T-cell (primary cell): Measurements from ENCODE around the gene REC114. TPM values are rescaled to one million over a fixed set of nuclear protein-coding genes. Genes with fewer than 3 reads are reported as not detected.

Experiments used
- ATAC-seq, 4 experiments: fragments of 200-7000 bp in 3 of 4; fragments of 150-1000 bp in 1 of 4; cut with Tn5 transposase; replicated peaks in 1 of 4; 1 replicate in 3 of 4; 2 replicates in 1 of 4; pipeline ENCODE4 v1.10.0; 2021; ENCODE audit warnings: moderate library complexity in 3 of 4, mild to moderate bottlenecking in 2 of 4, moderate number of reproducible peaks in 1 of 4
- CTCF ChIA-PET, 2 donors: fragments of 300-600 bp; sonication (Branson Sonifier 250); formaldehyde crosslinking; loops; one replicate each; lab custom pipeline; 2022; ENCODE audit warnings: antibody characterized with exemption in 2 of 2; lab: Charles Lee
- POLR2A ChIA-PET, 2 donors: fragments of 300-600 bp; sonication (Branson Sonifier 250); formaldehyde crosslinking; loops; one replicate each; lab custom pipeline; 2022; ENCODE audit warnings: antibody characterized with exemption in 2 of 2; lab: Charles Lee
- DNase-seq, 35 experiments: peaks; one replicate each; pipeline versions ENCODE4 v3.0.0 to v3.0.0-alpha.2; 2013 to 2023
- H3K27ac ChIP-seq: one replicate; pipeline ENCODE4 v1.5.1; 2013; ENCODE audit warnings: low read length
- H3K27me3 ChIP-seq, 2 experiments: replicated peaks in 1 of 2; 1 replicate in 1 of 2; 2 replicates in 1 of 2; pipeline versions ENCODE4 v1.6.1 to v1.7.0; 2013; ENCODE audit warnings: low read length in 1 of 2, mixed read lengths in 1 of 2; ENCODE audit not compliant: control insufficient read depth in 2 of 2, insufficient read depth in 2 of 2; ENCODE audit errors: extremely low read depth in 1 of 2
- H3K36me3 ChIP-seq, 2 donors: 1 replicate in 1 of 2; 2 replicates in 1 of 2; pipeline versions ENCODE4 v1.6.1 to v1.7.0; 2013; ENCODE audit warnings: low read length in 1 of 2; ENCODE audit not compliant: control insufficient read depth in 2 of 2, insufficient read depth in 1 of 2; ENCODE audit errors: extremely low read depth in 1 of 2
- H3K4me1 ChIP-seq, 2 experiments: 1 replicate in 1 of 2; 2 replicates in 1 of 2; pipeline versions ENCODE4 v1.6.1 to v1.7.0; 2013; ENCODE audit warnings: low read length in 2 of 2, mixed read lengths in 1 of 2; ENCODE audit not compliant: insufficient read depth in 2 of 2, control insufficient read depth in 1 of 2; ENCODE audit errors: extremely low read depth in 1 of 2
- H3K4me3 ChIP-seq, 2 donors: 1 replicate in 1 of 2; 2 replicates in 1 of 2; pipeline versions ENCODE4 v1.5.1 to v1.7.0; 2013; ENCODE audit warnings: mild to moderate bottlenecking in 2 of 2, low read length in 1 of 2, moderate library complexity in 1 of 2; ENCODE audit not compliant: control insufficient read depth in 1 of 2; ENCODE audit errors: extremely low read depth in 1 of 2
- H3K9me3 ChIP-seq: 2 replicates; pipeline ENCODE4 v1.7.0; 2013
- H3K27ac Mint-ChIP-seq, 2 donors: one replicate each; pipeline ENCODE4 v1.8.0; 2020 to 2021; ENCODE audit warnings: mild to moderate bottlenecking in 2 of 2, mixed read lengths in 2 of 2
- H3K27me3 Mint-ChIP-seq, 2 donors: one replicate each; pipeline ENCODE4 v1.8.0; 2021 to 2022; ENCODE audit warnings: mixed read lengths in 2 of 2
- H3K36me3 Mint-ChIP-seq: one replicate; pipeline ENCODE4 v1.8.0; 2021; ENCODE audit warnings: mixed read lengths
- H3K4me1 Mint-ChIP-seq, 3 donors: one replicate each; pipeline ENCODE4 v1.8.0; 2020 to 2022; ENCODE audit warnings: mixed read lengths in 3 of 3, mild to moderate bottlenecking in 1 of 3
- H3K4me3 Mint-ChIP-seq, 3 donors: one replicate each; pipeline ENCODE4 v1.8.0; 2020 to 2022; ENCODE audit warnings: mild to moderate bottlenecking in 3 of 3, mixed read lengths in 3 of 3, moderate library complexity in 3 of 3
- H3K9me3 Mint-ChIP-seq, 3 donors: one replicate each; pipeline ENCODE4 v1.8.0; 2020 to 2022; ENCODE audit warnings: mixed read lengths in 3 of 3
- whole genome bisulfite sequencing: methylation state at CpG from one replicate; pipeline ENCODE4 v1.1.5; 2013; ENCODE audit warnings: missing lambda C conversion rate; ENCODE audit not compliant: insufficient coverage; 5-methylcytosine and 5-hydroxymethylcytosine counted together
- total RNA-seq, 35 experiments: library from RNA in 6 of 35; stranded (reverse) in 6 of 35; fragments of 120-200 nt in 1 of 35; gene quantifications; one replicate each; pipeline versions ENCODE4 v1.2.1 to v1.2.4 and lab custom pipeline; 2013 to 2026

REC114 gene
- total RNA-seq, 5 donors from 2014 or later (not counting 1 experiment from before 2014, with no cell fraction given): not detected

- 100% methylated on average over 3 of the region's 6 CpGs for WGBS
- no peaks in the 10 kb centered on the region for H3K4me1 Mint-ChIP-seq
- peaks cover 17 to 62% of the 10 kb centered on the region in 2 donors for H3K36me3 ChIP-seq
Observed at GRCh38 chr15:73582851-73583379, 140.0 kb downstream of the REC114 start.

GRCh38 chr15:73583544-73583943, 140.6 kb downstream of the REC114 start:
- peaks cover 58% of the 10 kb centered on the region for H3K36me3 Mint-ChIP-seq
- DNase-seq (no peak), ATAC-seq (no peak)
- Histone ChIP-seq H3K27ac (no peak overlapping the region), H3K36me3 (peaks cover 17 to 64% of the 10 kb centered on the region in 2 donors), H3K27me3 (no peaks in the 10 kb centered on the region), H3K9me3 (no peaks in the 10 kb centered on the region), H3K4me1 (no peaks in the 10 kb centered on the region), H3K4me3 (no peak overlapping the region)
- ChIA-PET CTCF (no interaction called here), POLR2A (no interaction called here)
- no peak overlapping the region for H3K4me3 Mint-ChIP-seq
- H3K27ac Mint-ChIP-seq: no peak overlapping the region
- H3K27me3 Mint-ChIP-seq: no peaks in the 10 kb centered on the region
- WGBS: no CpG with 5 or more reads among the region's 3 CpGs
- no peaks in the 10 kb centered on the region for H3K4me1 Mint-ChIP-seq
- H3K9me3 Mint-ChIP-seq: no peaks in the 10 kb centered on the region

More at GRCh38 chr15:73582851-73583379, 140.0 kb downstream of the REC114 start:
- Histone ChIP-seq H3K27ac (no peak overlapping the region), H3K4me3 (no peak overlapping the region), H3K27me3 (no peaks in the 10 kb centered on the region), H3K4me1 (no peaks in the 10 kb centered on the region), H3K9me3 (no peaks in the 10 kb centered on the region)
- Mint-ChIP-seq H3K27ac (no peak overlapping the region), H3K27me3 (no peaks in the 10 kb centered on the region), H3K4me3 (no peak overlapping the region), H3K36me3 (peaks cover 58% of the 10 kb centered on the region), H3K9me3 (no peaks in the 10 kb centered on the region)
- CTCF ChIA-PET: no interaction called here
- DNase-seq (no peak), ATAC-seq (no peak)
- POLR2A ChIA-PET: no interaction called here

- CTCF ChIA-PET: no interaction called here
- 100% methylated on average over 1 of the region's 5 CpGs for WGBS
Observed at GRCh38 chr15:73584699-73585420, 141.9 kb downstream of the REC114 start.

GRCh38 chr15:73585871-73586654, 143.1 kb downstream of the REC114 start:
- Histone ChIP-seq H3K27ac (no peak overlapping the region), H3K36me3 (peaks cover 14 to 78% of the 10 kb centered on the region in 2 donors), H3K9me3 (no peaks in the 10 kb centered on the region), H3K4me1 (no peaks in the 10 kb centered on the region), H3K4me3 (no peak overlapping the region), H3K27me3 (no peaks in the 10 kb centered on the region)
- POLR2A ChIA-PET: no interaction called here
- Mint-ChIP-seq H3K36me3 (peaks cover 67% of the 10 kb centered on the region), H3K9me3 (no peaks in the 10 kb centered on the region), H3K4me3 (no peak overlapping the region), H3K4me1 (no peaks in the 10 kb centered on the region), H3K27me3 (no peaks in the 10 kb centered on the region), H3K27ac (no peak overlapping the region)
- ATAC-seq (no peak), DNase-seq (no peak)
- CTCF ChIA-PET: interaction anchor here in 1 of 2 donors (0.6 kb wide), 1 partner anchor 86 kb away, joined by 3 read pairs; no protein-coding TSS in a partner anchor
- WGBS: 90% methylated on average over 3 of the region's 5 CpGs

More at GRCh38 chr15:73584699-73585420, 141.9 kb downstream of the REC114 start:
- H3K27ac Mint-ChIP-seq: no peak overlapping the region
- DNase-seq (no peak), ATAC-seq (no peak)
- H3K4me3 Mint-ChIP-seq: no peak overlapping the region
- no peaks in the 10 kb centered on the region for H3K27me3 Mint-ChIP-seq
- no peaks in the 10 kb centered on the region for H3K4me1 ChIP-seq
- H3K27me3 ChIP-seq: no peaks in the 10 kb centered on the region
- H3K27ac ChIP-seq: no peak overlapping the region
- H3K9me3 Mint-ChIP-seq: no peaks in the 10 kb centered on the region
- POLR2A ChIA-PET: no interaction called here
- no peaks in the 10 kb centered on the region for H3K9me3 ChIP-seq
- H3K36me3 ChIP-seq: peaks cover 14 to 71% of the 10 kb centered on the region in 2 donors
- no peaks in the 10 kb centered on the region for H3K4me1 Mint-ChIP-seq
- peaks cover 70% of the 10 kb centered on the region for H3K36me3 Mint-ChIP-seq
- no peak overlapping the region for H3K4me3 ChIP-seq

- Histone ChIP-seq H3K9me3 (no peaks in the 10 kb centered on the region), H3K27me3 (no peaks in the 10 kb centered on the region), H3K4me3 (no peak overlapping the region), H3K4me1 (no peaks in the 10 kb centered on the region), H3K27ac (no peak overlapping the region), H3K36me3 (peaks cover 17 to 53% of the 10 kb centered on the region in 2 donors)
- Mint-ChIP-seq H3K4me3 (no peak overlapping the region), H3K4me1 (peaks cover 0 to 4% (median 4%) of the 10 kb centered on the region in 3 donors), H3K9me3 (no peaks in the 10 kb centered on the region), H3K36me3 (peaks cover 60% of the 10 kb centered on the region), H3K27ac (no peak overlapping the region), H3K27me3 (no peaks in the 10 kb centered on the region)
- WGBS: 100% methylated on average over 1 of the region's 1 CpG
- no peak for DNase-seq
- ChIA-PET CTCF (interaction anchor here in 1 of 2 donors (0.5 kb wide), 1 partner anchor 905 kb away, joined by 3 read pairs; no protein-coding TSS in a partner anchor), POLR2A (interaction anchor here in 1 of 2 donors (0.7 kb wide), 1 partner anchor 829 kb away, joined by 6 read pairs; no protein-coding TSS in a partner anchor)
- no peak for ATAC-seq
Observed at GRCh38 chr15:73589766-73590165, 146.8 kb downstream of the REC114 start.

GRCh38 chr15:73590263-73590662, 147.3 kb downstream of the REC114 start:
- peaks cover 17 to 49% of the 10 kb centered on the region in 2 donors for H3K36me3 ChIP-seq
- H3K27ac Mint-ChIP-seq: no peak overlapping the region
- CTCF ChIA-PET: interaction anchor here (0.5 to 0.7 kb wide), 2 partner anchors 88 to 905 kb away, joined by 3 to 4 read pairs; no protein-coding TSS in a partner anchor

More at GRCh38 chr15:73590263-73590662, 147.3 kb downstream of the REC114 start:
- DNase-seq (no peak), ATAC-seq (no peak)
- H3K27ac ChIP-seq: no peak overlapping the region
- Mint-ChIP-seq H3K4me3 (no peak overlapping the region), H3K9me3 (no peaks in the 10 kb centered on the region), H3K4me1 (peaks cover 0 to 9% (median 4%) of the 10 kb centered on the region in 3 donors), H3K36me3 (peaks cover 55% of the 10 kb centered on the region), H3K27me3 (no peaks in the 10 kb centered on the region)
- no CpG with 5 or more reads among the region's 5 CpGs for WGBS
- no peaks in the 10 kb centered on the region for H3K4me1 ChIP-seq
- H3K4me3 ChIP-seq: no peak overlapping the region
- POLR2A ChIA-PET: interaction anchor here in 1 of 2 donors (0.7 kb wide), 1 partner anchor 830 kb away, joined by 6 read pairs; no protein-coding TSS in a partner anchor
- no peaks in the 10 kb centered on the region for H3K27me3 ChIP-seq
- no peaks in the 10 kb centered on the region for H3K9me3 ChIP-seq
